OCI-LY7 (cell line): ENCODE results near the gene PDAP1.

Source experiments
- EZH2phosphoT487 ChIP-seq: fragments of 200-600 bp; sonication (generic); IDR thresholded peaks from 2 replicates; pipeline ENCODE4 v1.6.1; 2018; ENCODE audit warnings: low read depth, borderline replicate concordance, mild to moderate bottlenecking, mixed run types, antibody characterized with exemption, low read length, moderate library complexity, mixed read lengths
- TF ChIP-seq, protein P1 (sequence below): fragments of 200-600 bp; sonication (generic); conservative IDR thresholded peaks from 2 replicates; pipeline ENCODE4 v1.5.1; 2014; ENCODE audit warnings: mild to moderate bottlenecking, antibody characterized with exemption, low read length, moderate library complexity, mixed read lengths

GRCh38 chr7:99373091-99374066, 35.0 kb downstream of the PDAP1 start:
- TF ChIP-seq, protein P1, sequence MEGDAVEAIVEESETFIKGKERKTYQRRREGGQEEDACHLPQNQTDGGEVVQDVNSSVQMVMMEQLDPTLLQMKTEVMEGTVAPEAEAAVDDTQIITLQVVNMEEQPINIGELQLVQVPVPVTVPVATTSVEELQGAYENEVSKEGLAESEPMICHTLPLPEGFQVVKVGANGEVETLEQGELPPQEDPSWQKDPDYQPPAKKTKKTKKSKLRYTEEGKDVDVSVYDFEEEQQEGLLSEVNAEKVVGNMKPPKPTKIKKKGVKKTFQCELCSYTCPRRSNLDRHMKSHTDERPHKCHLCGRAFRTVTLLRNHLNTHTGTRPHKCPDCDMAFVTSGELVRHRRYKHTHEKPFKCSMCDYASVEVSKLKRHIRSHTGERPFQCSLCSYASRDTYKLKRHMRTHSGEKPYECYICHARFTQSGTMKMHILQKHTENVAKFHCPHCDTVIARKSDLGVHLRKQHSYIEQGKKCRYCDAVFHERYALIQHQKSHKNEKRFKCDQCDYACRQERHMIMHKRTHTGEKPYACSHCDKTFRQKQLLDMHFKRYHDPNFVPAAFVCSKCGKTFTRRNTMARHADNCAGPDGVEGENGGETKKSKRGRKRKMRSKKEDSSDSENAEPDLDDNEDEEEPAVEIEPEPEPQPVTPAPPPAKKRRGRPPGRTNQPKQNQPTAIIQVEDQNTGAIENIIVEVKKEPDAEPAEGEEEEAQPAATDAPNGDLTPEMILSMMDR: no peak
- TF ChIP-seq EZH2phosphoT487: no peak
